ENCODE data around the gene DKC1.
"Not testable (repeated sequence)": the region's sequence is repeated elsewhere in the genome, so short reads cannot be mapped to it uniquely, and the experiment has no call there.

The DKC1 gene

GRCh38 chrX:154793084-154793795 lies 30.6 kb downstream of the DKC1 start:
- no peak for DNase-seq (ENCODE audit: low read depth)

- no peak for DNase-seq (ENCODE audit: low read depth)
These were observed 32.4 kb downstream of the DKC1 start for GRCh38 chrX:154795016-154795415.

DNA sequence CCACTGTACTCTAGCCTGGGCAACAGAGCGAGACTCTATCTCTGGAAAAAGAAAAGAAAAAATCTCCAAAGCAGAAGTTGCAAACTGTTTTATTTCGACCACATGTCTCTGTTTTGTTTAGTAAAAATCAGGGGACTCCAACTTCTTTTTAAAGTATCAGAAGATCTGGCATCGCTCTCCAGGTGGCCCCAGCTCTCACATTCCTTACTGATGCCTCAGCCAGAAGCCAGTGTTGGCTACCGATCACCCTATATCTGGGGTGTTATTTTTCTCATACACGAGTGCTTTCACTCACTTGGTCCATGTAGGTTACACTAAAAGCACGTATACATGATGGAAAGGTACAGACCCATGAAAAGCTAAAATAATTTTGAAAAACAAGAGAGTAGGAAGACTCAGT lies 34.3 kb downstream of the DKC1 start:
- DNase-seq (ENCODE audit: low read depth), result no peak

GRCh38 chrX:154799556-154800348 lies 37.1 kb downstream of the DKC1 start:
- peak; percentile 2 for DNase-seq (ENCODE audit: low read depth)

GRCh38 chrX:154800478-154801210 lies 38.0 kb downstream of the DKC1 start:
- no peak for DNase-seq (ENCODE audit: low read depth)

GRCh38 chrX:154802947-154803346 lies 40.3 kb downstream of the DKC1 start:
- no peak for DNase-seq (ENCODE audit: low read depth)

GRCh38 chrX:154804261-154804956 lies 41.7 kb downstream of the DKC1 start:
- DNase-seq (ENCODE audit: low read depth), result no peak

- DNase-seq (ENCODE audit: low read depth), result peak; percentile 68
These were observed 42.5 kb downstream of the DKC1 start, which contains the start of gene MPP1 for GRCh38 chrX:154804957-154805695. TSS of gene MPP1 (minus strand) at chrX:154805485. CDS start at chrX:154805373, 112 bp downstream.

GRCh38 chrX:154805696-154806091 lies 43.0 kb downstream of the DKC1 start:
- DNase-seq (ENCODE audit: low read depth), result peak; percentile 63

GRCh38 chrX:154806837-154807501 lies 44.3 kb downstream of the DKC1 start:
- no peak for DNase-seq (ENCODE audit: low read depth)

DNA sequence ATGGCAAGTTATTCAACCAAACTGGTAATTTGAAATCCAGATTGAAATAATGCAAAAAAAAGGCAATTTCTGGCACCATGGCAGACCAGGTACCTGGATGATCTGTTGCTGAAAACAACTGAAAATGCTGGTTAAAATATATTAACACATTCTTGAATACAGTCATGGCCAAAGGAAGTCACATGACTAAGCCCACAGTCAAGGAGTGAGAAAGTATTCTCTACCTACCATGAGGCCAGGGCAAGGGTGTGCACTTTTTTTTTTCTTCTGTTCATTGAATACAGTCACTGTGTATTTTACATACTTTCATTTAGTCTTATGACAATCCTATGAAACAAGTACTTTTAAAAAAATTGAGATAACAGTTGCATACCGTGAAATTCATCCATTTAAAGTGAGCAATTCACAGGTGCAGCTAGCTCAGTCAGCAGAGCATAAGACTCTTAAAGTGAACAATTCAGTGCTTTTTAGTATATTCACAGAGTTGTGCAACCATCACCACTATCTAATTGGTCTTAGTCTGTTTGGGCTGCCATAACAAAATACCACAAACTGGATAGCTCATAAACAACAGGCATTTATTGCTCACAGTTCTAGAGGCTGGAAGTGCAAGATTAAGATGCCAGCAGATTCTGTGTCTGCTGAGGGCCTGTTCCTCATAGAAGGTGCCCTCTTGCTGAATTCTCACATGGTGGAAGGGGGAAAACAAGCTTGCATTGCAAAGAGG lies 47.4 kb downstream of the DKC1 start:
- no peak for DNase-seq (ENCODE audit: low read depth)

GRCh38 chrX:154812341-154813101 lies 49.9 kb downstream of the DKC1 start:
- DNase-seq (ENCODE audit: low read depth), result no peak

DNA sequence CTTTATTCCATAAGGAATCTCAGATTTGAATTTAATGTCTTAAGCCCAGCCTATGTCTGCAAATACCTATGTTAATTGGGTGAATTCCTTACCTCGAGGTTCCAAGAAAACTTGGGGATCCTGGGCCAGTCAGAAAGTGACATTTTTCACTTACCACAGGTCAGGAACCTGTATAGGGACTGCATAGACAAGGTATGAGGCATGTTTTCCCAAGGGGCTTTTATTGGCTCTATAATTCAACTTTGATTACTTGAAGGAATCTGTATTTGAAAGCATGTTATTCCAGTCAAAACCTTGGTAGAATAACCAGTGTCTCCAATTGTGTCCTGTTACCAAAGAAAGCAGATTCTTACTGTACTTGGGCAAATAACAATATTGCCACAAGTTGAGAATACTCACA lies 51.1 kb downstream of the DKC1 start:
- no peak for DNase-seq (ENCODE audit: low read depth)

DNA sequence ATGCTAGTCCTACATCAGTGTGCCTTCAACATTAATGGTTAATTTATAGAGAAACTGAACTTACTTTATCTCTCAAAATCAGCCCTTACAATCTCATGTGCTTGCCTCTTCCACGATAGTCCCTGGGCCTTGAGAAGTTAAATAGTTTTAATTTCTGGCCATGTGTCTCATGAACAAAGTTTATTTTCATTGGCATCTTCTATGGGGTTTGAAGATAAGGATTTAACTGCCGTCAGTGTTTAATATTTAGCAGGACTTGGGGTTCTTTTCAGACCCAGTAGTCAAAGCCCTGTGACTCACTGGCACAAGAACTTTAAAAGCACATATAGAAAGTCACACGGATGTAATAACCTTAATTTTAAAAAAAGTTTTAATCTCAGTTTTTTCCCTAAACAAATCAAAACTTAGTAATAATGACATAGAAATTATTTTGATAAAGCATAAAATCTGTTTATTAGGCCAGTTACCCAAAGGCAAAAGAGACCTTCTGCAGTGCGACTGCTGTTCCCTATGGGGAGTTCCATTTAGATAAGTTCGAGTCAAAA lies 52.7 kb downstream of the DKC1 start:
- no peak for DNase-seq (ENCODE audit: low read depth)

DNA sequence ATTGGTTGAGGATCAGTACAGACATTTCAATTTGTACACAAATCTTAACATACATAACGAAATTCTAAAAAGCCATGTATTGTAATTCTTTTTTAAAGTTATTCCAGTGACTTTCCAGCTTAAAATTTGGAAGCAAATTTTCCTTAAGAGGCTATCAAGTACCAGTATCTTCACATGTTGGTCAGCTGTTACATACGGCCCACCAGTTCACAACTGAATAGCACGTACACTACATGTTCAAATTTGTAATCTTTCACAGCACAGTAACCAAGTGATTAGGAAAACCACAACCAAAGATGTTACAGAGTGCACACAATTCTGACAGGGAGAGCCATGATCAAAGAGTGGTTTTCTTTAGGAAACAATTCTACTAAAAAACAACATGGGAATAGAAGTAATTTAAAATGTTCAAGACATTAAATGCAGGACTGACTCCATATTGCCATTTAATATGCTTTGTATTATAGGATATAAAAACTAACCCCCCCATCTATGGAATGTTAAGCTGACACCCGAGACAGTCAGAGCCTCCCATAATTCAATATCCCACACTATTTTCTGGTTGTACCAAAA lies 53.7 kb downstream of the DKC1 start:
- not testable (repeated sequence) for DNase-seq (ENCODE audit: low read depth)

GRCh38 chrX:154817048-154817618 lies 54.5 kb downstream of the DKC1 start:
- not testable (repeated sequence) for DNase-seq (ENCODE audit: low read depth)

DNA sequence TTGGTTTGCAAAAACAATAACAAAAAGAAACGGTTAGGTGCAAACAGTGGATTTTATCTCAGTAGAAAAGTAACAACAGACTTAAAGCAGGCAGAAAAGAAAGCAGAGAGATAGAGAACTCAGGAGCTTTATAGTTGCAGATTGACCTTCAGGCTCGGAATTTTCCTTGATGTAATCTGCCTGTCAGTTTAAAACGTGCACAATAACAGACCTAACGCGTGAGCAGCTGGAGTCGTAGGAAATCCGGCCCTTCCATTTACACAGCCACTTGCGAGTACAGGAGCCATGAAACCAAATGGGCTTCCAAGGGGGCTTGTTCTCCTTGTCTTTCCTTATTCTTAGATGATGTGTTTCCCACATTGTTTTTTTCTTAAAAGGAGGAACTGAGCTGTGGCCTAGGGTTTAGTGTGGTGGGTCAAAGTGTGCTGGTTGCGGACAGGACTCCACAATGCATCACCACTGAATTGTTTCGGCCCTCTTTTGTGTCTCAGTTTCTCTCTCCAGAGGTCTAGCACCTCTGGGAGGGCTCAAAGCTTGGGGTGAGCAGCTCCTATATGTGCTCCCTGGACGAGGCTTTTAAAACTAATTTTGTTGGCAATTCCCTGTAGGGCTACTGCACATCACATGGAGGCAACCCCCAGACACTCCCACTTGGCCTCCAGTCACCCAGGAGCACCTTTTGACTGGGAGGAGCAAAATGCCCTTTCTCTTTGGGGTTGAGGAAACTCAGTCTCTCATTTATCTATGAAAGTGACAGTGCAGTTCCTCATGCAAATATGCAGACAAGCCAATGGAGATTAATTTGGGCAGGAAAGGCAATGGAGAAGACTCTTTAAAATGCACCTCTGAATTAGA lies 56.5 kb downstream of the DKC1 start:
- no peak for DNase-seq (ENCODE audit: low read depth)
